Ishikawa (cell line): ENCODE data around the gene PTPN2.

ENCODE experiments used
- CEBPB ChIP-seq: IDR thresholded peaks from 2 replicates; pipeline ENCODE4 v1.6.1; 2012
- CREB1 ChIP-seq: IDR thresholded peaks from 2 replicates; pipeline ENCODE4 v1.6.1; 2012; ENCODE audit warnings: low read depth
- EP300 ChIP-seq: IDR thresholded peaks from 2 replicates; pipeline ENCODE4 v1.6.1; 2012; ENCODE audit warnings: borderline replicate concordance
- FOXM1 ChIP-seq: IDR thresholded peaks from 2 replicates; pipeline ENCODE4 v1.6.1; 2012; ENCODE audit warnings: low read depth, borderline replicate concordance
- MAX ChIP-seq: IDR thresholded peaks from 2 replicates; pipeline ENCODE4 v1.6.1; 2012
- NFIC ChIP-seq: IDR thresholded peaks from 2 replicates; pipeline ENCODE4 v1.6.1; 2012
- REST ChIP-seq: IDR thresholded peaks from 2 replicates; pipeline ENCODE4 v1.6.1; 2012; ENCODE audit warnings: low read depth, mild to moderate bottlenecking
- TAF1 ChIP-seq: IDR thresholded peaks from 2 replicates; pipeline ENCODE4 v1.6.1; 2012; ENCODE audit warnings: low read depth, mild to moderate bottlenecking
- TCF12 ChIP-seq: IDR thresholded peaks from 2 replicates; pipeline ENCODE4 v1.6.1; 2012; ENCODE audit warnings: low read depth
- YY1 ChIP-seq: IDR thresholded peaks from 2 replicates; pipeline ENCODE4 v1.6.1; 2012; ENCODE audit warnings: low read depth

GRCh38 chr18:12821408-12821807 is 62.6 kb downstream of the PTPN2 start:
- TF ChIP-seq FOXM1, result no peak
- TF ChIP-seq TAF1, result no peak
- TF ChIP-seq CEBPB, result no peak
- no peak for TF ChIP-seq EP300
- no peak for TF ChIP-seq CREB1
- no peak for TF ChIP-seq YY1
- no peak for TF ChIP-seq NFIC
- TF ChIP-seq MAX, result no peak
- TF ChIP-seq REST, result no peak
- no peak for TF ChIP-seq TCF12
